Activated naive CD8-positive, alpha-beta T cell treated with anti-CD3 and anti-CD28 coated beads, Interleukin-2, amount 10 ng/mL, durations not matched to agents 7 days and 5 days (primary cell): ENCODE measurements around the gene EPHA5. TPM values are rescaled to one million over a fixed set of nuclear protein-coding genes. Genes with fewer than 3 reads are reported as not detected.

Experiments
- ATAC-seq: fragments of 150-1000 bp; cut with Tn5 transposase; one replicate; pipeline ENCODE4 v1.10.0; 2021; ENCODE audit warnings: low read depth, moderate library complexity
- POLR2A ChIA-PET: fragments of 350-600 bp; sonication (Branson Sonifier 250); formaldehyde crosslinking; loops from one replicate; lab custom pipeline; 2021; ENCODE audit warnings: antibody characterized with exemption; lab: Charles Lee
- DNase-seq: peaks from one replicate; pipeline ENCODE4 v3.0.0; 2021
- H3K27ac Mint-ChIP-seq: one replicate; pipeline ENCODE4 v1.8.0; 2022; ENCODE audit warnings: mild to moderate bottlenecking, mixed read lengths
- H3K27me3 Mint-ChIP-seq: one replicate; pipeline ENCODE4 v1.8.0; 2022; ENCODE audit warnings: mild to moderate bottlenecking, moderate library complexity, mixed read lengths
- H3K36me3 Mint-ChIP-seq: one replicate; pipeline ENCODE4 v1.8.0; 2021; ENCODE audit warnings: mild to moderate bottlenecking, mixed read lengths
- H3K4me1 Mint-ChIP-seq: one replicate; pipeline ENCODE4 v1.8.0; 2021; ENCODE audit warnings: mixed read lengths
- H3K4me3 Mint-ChIP-seq: one replicate; pipeline ENCODE4 v1.8.0; 2022; ENCODE audit warnings: mild to moderate bottlenecking, moderate library complexity, mixed read lengths
- H3K9me3 Mint-ChIP-seq: one replicate; pipeline ENCODE4 v1.8.0; 2021; ENCODE audit warnings: mixed read lengths
- total RNA-seq, 2 experiments: library from RNA; stranded (reverse); gene quantifications; one replicate each; pipeline ENCODE4 v1.2.3, GENCODE V29; 2021

Gene EPHA5
- total RNA-seq, 2 experiments from 2014 or later = not detected

GRCh38 chr4:65420036-65420435, 250.3 kb downstream of the EPHA5 start:
- Mint-ChIP-seq H3K4me3 (no peak overlapping the region), H3K9me3 (no peaks in the 10 kb centered on the region), H3K27ac (no peak overlapping the region), H3K4me1 (no peaks in the 10 kb centered on the region), H3K36me3 (no peaks in the 10 kb centered on the region), H3K27me3 (no peaks in the 10 kb centered on the region)
- POLR2A ChIA-PET = no interaction called here
- ATAC-seq (no peak), DNase-seq (no peak)

GRCh38 chr4:65416891-65417290, 253.4 kb downstream of the EPHA5 start:
- H3K36me3 Mint-ChIP-seq = no peaks in the 10 kb centered on the region
- no peak overlapping the region for H3K27ac Mint-ChIP-seq
- H3K9me3 Mint-ChIP-seq = no peaks in the 10 kb centered on the region
- H3K4me3 Mint-ChIP-seq = no peak overlapping the region
- H3K27me3 Mint-ChIP-seq = no peaks in the 10 kb centered on the region
- DNase-seq (no peak), ATAC-seq (no peak)
- H3K4me1 Mint-ChIP-seq = no peaks in the 10 kb centered on the region
- POLR2A ChIA-PET = no interaction called here

- DNase-seq (no peak), ATAC-seq (no peak)
- Mint-ChIP-seq H3K27ac (no peak overlapping the region), H3K4me1 (no peaks in the 10 kb centered on the region), H3K27me3 (no peaks in the 10 kb centered on the region), H3K36me3 (no peaks in the 10 kb centered on the region), H3K9me3 (peaks cover 1% of the 10 kb centered on the region), H3K4me3 (no peak overlapping the region)
- POLR2A ChIA-PET = no interaction called here
Measured at GRCh38 chr4:65407483-65407882, 262.8 kb downstream of the EPHA5 start.

GRCh38 chr4:65401083-65401482, 269.2 kb downstream of the EPHA5 start:
- Mint-ChIP-seq H3K4me3 (no peak overlapping the region), H3K27me3 (no peaks in the 10 kb centered on the region), H3K36me3 (no peaks in the 10 kb centered on the region), H3K27ac (no peak overlapping the region), H3K9me3 (no peaks in the 10 kb centered on the region), H3K4me1 (no peaks in the 10 kb centered on the region)
- POLR2A ChIA-PET = no interaction called here
- ATAC-seq (no peak), DNase-seq (no peak)

- no peak for ATAC-seq
- no peaks in the 10 kb centered on the region for H3K9me3 Mint-ChIP-seq
- no peak overlapping the region for H3K27ac Mint-ChIP-seq
- H3K4me1 Mint-ChIP-seq = no peaks in the 10 kb centered on the region
- no peaks in the 10 kb centered on the region for H3K27me3 Mint-ChIP-seq
- POLR2A ChIA-PET = no interaction called here
- no peaks in the 10 kb centered on the region for H3K36me3 Mint-ChIP-seq
- DNase-seq = no peak
- H3K4me3 Mint-ChIP-seq = no peak overlapping the region
Measured at GRCh38 chr4:65399084-65399483, 271.2 kb downstream of the EPHA5 start.

- Mint-ChIP-seq H3K4me3 (no peak overlapping the region), H3K36me3 (no peaks in the 10 kb centered on the region), H3K4me1 (no peaks in the 10 kb centered on the region), H3K27me3 (no peaks in the 10 kb centered on the region), H3K9me3 (peaks cover 3% of the 10 kb centered on the region), H3K27ac (no peak overlapping the region)
- POLR2A ChIA-PET = no interaction called here
- DNase-seq = no peak
- ATAC-seq = no peak
Measured at GRCh38 chr4:65393078-65393477, 277.2 kb downstream of the EPHA5 start.

GRCh38 chr4:65392488-65392887, 277.8 kb downstream of the EPHA5 start:
- Mint-ChIP-seq H3K27ac (no peak overlapping the region), H3K27me3 (no peaks in the 10 kb centered on the region), H3K4me3 (no peak overlapping the region), H3K4me1 (no peaks in the 10 kb centered on the region), H3K9me3 (peaks cover 3% of the 10 kb centered on the region), H3K36me3 (no peaks in the 10 kb centered on the region)
- ATAC-seq (no peak), DNase-seq (no peak)
- POLR2A ChIA-PET = no interaction called here

- Mint-ChIP-seq H3K9me3 (peaks cover 3% of the 10 kb centered on the region), H3K4me3 (no peak overlapping the region), H3K27ac (no peak overlapping the region), H3K36me3 (no peaks in the 10 kb centered on the region), H3K4me1 (no peaks in the 10 kb centered on the region), H3K27me3 (no peaks in the 10 kb centered on the region)
- POLR2A ChIA-PET = no interaction called here
- no peak for ATAC-seq
- no peak for DNase-seq
Measured at GRCh38 chr4:65391814-65392213, 278.5 kb downstream of the EPHA5 start.

- no peaks in the 10 kb centered on the region for H3K4me1 Mint-ChIP-seq
- no peaks in the 10 kb centered on the region for H3K36me3 Mint-ChIP-seq
- H3K9me3 Mint-ChIP-seq = peaks cover 3% of the 10 kb centered on the region
- H3K4me3 Mint-ChIP-seq = no peak overlapping the region
- no peak for ATAC-seq
- no peak overlapping the region for H3K27ac Mint-ChIP-seq
- H3K27me3 Mint-ChIP-seq = no peaks in the 10 kb centered on the region
- no peak for DNase-seq
- POLR2A ChIA-PET = no interaction called here
Measured at GRCh38 chr4:65391382-65391781, 278.9 kb downstream of the EPHA5 start.

GRCh38 chr4:65386927-65387326, 283.4 kb downstream of the EPHA5 start:
- DNase-seq = no peak
- POLR2A ChIA-PET = no interaction called here
- Mint-ChIP-seq H3K4me3 (no peak overlapping the region), H3K36me3 (no peaks in the 10 kb centered on the region), H3K27ac (no peak overlapping the region), H3K9me3 (peaks cover 1% of the 10 kb centered on the region), H3K27me3 (no peaks in the 10 kb centered on the region), H3K4me1 (no peaks in the 10 kb centered on the region)
- no peak for ATAC-seq

- Mint-ChIP-seq H3K27me3 (no peaks in the 10 kb centered on the region), H3K9me3 (peaks cover 1% of the 10 kb centered on the region), H3K36me3 (no peaks in the 10 kb centered on the region), H3K4me3 (no peak overlapping the region), H3K27ac (no peak overlapping the region), H3K4me1 (no peaks in the 10 kb centered on the region)
- ATAC-seq (no peak), DNase-seq (no peak)
- POLR2A ChIA-PET = no interaction called here
Measured at GRCh38 chr4:65383589-65384305, 286.5 kb downstream of the EPHA5 start.

GRCh38 chr4:65381648-65382047, 288.6 kb downstream of the EPHA5 start:
- no peak overlapping the region for H3K27ac Mint-ChIP-seq
- peaks cover 1% of the 10 kb centered on the region for H3K9me3 Mint-ChIP-seq
- POLR2A ChIA-PET = no interaction called here
- no peaks in the 10 kb centered on the region for H3K27me3 Mint-ChIP-seq
- no peak overlapping the region for H3K4me3 Mint-ChIP-seq
- H3K36me3 Mint-ChIP-seq = no peaks in the 10 kb centered on the region
- H3K4me1 Mint-ChIP-seq = no peaks in the 10 kb centered on the region
- no peak for ATAC-seq
- DNase-seq = no peak

GRCh38 chr4:65370709-65371108, 299.6 kb downstream of the EPHA5 start:
- Mint-ChIP-seq H3K27me3 (no peaks in the 10 kb centered on the region), H3K4me1 (no peaks in the 10 kb centered on the region), H3K9me3 (peaks cover 3% of the 10 kb centered on the region), H3K36me3 (no peaks in the 10 kb centered on the region), H3K27ac (no peak overlapping the region), H3K4me3 (no peak overlapping the region)
- DNase-seq (no peak), ATAC-seq (no peak)
- POLR2A ChIA-PET = no interaction called here

GRCh38 chr4:65367306-65367705, 303.0 kb downstream of the EPHA5 start:
- POLR2A ChIA-PET = no interaction called here
- H3K27ac Mint-ChIP-seq = no peak overlapping the region

More at GRCh38 chr4:65367306-65367705, 303.0 kb downstream of the EPHA5 start:
- ATAC-seq = no peak
- H3K36me3 Mint-ChIP-seq = no peaks in the 10 kb centered on the region
- no peak overlapping the region for H3K4me3 Mint-ChIP-seq
- peaks cover 5% of the 10 kb centered on the region for H3K9me3 Mint-ChIP-seq
- H3K27me3 Mint-ChIP-seq = no peaks in the 10 kb centered on the region
- no peaks in the 10 kb centered on the region for H3K4me1 Mint-ChIP-seq
- DNase-seq = no peak
